ENCODE measurements around the gene CDR2.

DNA sequence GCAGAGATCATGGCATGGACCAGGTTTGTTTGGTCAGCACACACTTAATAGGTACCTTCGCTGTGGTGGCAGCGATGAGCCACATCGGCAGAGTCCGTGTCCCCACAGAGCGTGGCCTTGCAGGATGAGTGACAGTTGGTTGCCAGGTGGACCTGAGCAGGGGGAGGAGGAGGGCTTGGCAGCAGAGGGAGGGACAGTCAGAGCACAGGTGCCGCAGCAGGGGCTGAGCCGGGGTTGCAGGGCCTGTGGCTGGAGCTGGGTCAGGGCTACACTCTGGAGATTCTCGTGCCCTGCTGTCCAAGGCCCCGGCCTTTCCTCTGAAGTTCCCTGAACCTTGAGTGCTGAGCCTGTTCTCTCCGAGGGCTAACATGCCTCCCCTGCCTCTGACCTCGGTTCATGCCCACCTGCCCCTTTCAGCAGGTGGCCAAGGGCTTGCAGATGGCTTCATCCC is 52.4 kb downstream of the CDR2 start:
- TF ChIP-seq, protein P1, sequence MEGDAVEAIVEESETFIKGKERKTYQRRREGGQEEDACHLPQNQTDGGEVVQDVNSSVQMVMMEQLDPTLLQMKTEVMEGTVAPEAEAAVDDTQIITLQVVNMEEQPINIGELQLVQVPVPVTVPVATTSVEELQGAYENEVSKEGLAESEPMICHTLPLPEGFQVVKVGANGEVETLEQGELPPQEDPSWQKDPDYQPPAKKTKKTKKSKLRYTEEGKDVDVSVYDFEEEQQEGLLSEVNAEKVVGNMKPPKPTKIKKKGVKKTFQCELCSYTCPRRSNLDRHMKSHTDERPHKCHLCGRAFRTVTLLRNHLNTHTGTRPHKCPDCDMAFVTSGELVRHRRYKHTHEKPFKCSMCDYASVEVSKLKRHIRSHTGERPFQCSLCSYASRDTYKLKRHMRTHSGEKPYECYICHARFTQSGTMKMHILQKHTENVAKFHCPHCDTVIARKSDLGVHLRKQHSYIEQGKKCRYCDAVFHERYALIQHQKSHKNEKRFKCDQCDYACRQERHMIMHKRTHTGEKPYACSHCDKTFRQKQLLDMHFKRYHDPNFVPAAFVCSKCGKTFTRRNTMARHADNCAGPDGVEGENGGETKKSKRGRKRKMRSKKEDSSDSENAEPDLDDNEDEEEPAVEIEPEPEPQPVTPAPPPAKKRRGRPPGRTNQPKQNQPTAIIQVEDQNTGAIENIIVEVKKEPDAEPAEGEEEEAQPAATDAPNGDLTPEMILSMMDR (IDR thresholded peaks at IDR 0.05): no peak
- no peak for TF ChIP-seq POLR2A (IDR thresholded peaks at IDR 0.05)
- TF ChIP-seq POLR2AphosphoS5 (IDR thresholded peaks at IDR 0.05; ENCODE audit: insufficient read depth in 1 of 2, low read depth in 1 of 2): no peak
